BLaER1 (cell line): ENCODE data around the gene TSR2.
A peak's percentile ranks its signal among the peaks of the same experiment; 100 is the strongest.

Source experiments
- H3K27ac ChIP-seq: shearing (Covaris generic); formaldehyde crosslinking; 2 replicates; pipeline ENCODE4 v1.8.1; 2022
- H3K27me3 ChIP-seq: shearing (Covaris generic); formaldehyde crosslinking; 2 replicates; pipeline ENCODE4 v1.8.1; 2022
- H3K36me3 ChIP-seq: shearing (Covaris generic); formaldehyde crosslinking; 2 replicates; pipeline ENCODE4 v1.8.1; 2022
- H3K4me1 ChIP-seq: shearing (Covaris generic); formaldehyde crosslinking; 2 replicates; pipeline ENCODE4 v1.8.1; 2022
- H3K4me2 ChIP-seq: shearing (Covaris generic); formaldehyde crosslinking; 2 replicates; pipeline ENCODE4 v1.8.1; 2022
- H3K4me3 ChIP-seq: shearing (Covaris generic); formaldehyde crosslinking; 2 replicates; pipeline ENCODE4 v1.8.1; 2022
- H3K9ac ChIP-seq: shearing (Covaris generic); formaldehyde crosslinking; 2 replicates; pipeline ENCODE4 v1.8.1; 2022
- H3K9me3 ChIP-seq: shearing (Covaris generic); formaldehyde crosslinking; 2 replicates; pipeline ENCODE4 v1.8.1; 2022
- H4K20me1 ChIP-seq: shearing (Covaris generic); formaldehyde crosslinking; 2 replicates; pipeline ENCODE4 v1.8.1; 2022
- Cebpa-rat ChIP-seq: shearing (Covaris generic); IDR thresholded peaks from 2 replicates; pipeline ENCODE4 v1.8.1; 2022

TSR2 gene

DNA sequence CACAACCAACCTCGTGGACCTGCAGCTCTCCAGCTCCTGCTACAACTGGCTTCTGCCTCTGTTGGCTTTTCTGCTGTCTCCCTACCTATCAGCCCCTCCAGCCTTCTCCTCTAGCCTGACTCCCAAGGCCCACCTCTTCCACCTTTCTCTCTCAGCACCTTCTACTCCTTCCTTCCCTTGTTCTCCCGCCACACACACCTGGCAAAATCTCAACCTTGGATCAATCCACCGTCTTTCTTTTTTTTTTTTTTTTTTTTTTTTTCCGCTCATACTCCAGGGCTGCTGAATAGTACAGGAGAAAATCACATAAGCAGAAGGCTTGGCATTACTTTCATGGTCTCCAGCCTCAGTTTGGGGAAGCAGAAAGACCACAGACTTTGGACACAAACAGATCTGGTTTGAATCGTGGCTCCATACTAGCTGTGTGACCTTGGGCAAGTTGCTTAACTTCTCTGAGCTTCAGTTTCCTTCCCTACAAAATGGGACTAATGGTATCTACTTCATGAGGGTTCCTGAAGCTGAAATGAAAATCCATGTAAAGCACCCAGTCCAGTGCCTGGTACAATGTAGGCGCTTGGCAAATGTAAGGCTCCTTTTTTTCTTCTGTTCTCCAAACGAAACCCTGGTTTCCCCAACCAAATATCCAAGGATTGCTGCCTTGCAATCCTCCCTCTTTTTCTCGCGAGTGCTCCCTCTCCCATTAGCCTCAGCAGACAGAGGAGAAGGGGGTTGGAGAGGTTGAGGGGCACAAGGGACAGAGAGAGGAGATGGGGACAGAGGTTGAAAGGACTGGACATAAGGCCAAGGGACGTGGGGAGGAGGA is 54.2 kb downstream of the TSR2 start:
- no peak for TF ChIP-seq Cebpa-rat
- Histone ChIP-seq H3K36me3 (no peaks in the 10 kb centered on the region), H3K4me3 (peak overlapping the region; percentile 72), H3K4me2 (peak overlapping the region; percentile 81), H3K9me3 (peaks cover 19% of the 10 kb centered on the region), H4K20me1 (no peaks in the 10 kb centered on the region), H3K9ac (peak overlapping the region; percentile 78; the same call in 1 of the 2 replicates), H3K27me3 (peaks cover 55% of the 10 kb centered on the region), H3K27ac (no peak overlapping the region), H3K4me1 (peaks cover 6% of the 10 kb centered on the region; the same call in 1 of the 2 replicates)
